Esophagus muscularis mucosa (tissue), 4 donors: Measurements from ENCODE around the gene ZNF599. TPM values are rescaled to one million over a fixed set of nuclear protein-coding genes. Genes with fewer than 3 reads are reported as not detected.

Experiments
- DNase-seq: peaks from one replicate; pipeline ENCODE4 v3.0.0-alpha.2; 2017; ENCODE audit errors: extremely low spot score
- H3K27ac ChIP-seq, 4 donors: fragments of 200-600 bp; sonication (generic); replicated peaks in 1 of 4; 1 replicate in 3 of 4; 2 replicates in 1 of 4; pipeline ENCODE4 v1.5.1; 2016 to 2019; ENCODE audit warnings: mild to moderate bottlenecking in 1 of 4
- H3K27me3 ChIP-seq, 4 donors: fragments of 200-600 bp; sonication (generic); one replicate each; pipeline versions ENCODE4 v1.5.1 to v1.6.0; 2016 to 2019
- H3K36me3 ChIP-seq, 4 donors: fragments of 200-600 bp; sonication (generic); one replicate each; pipeline ENCODE4 v1.5.1; 2016 to 2019
- H3K4me1 ChIP-seq, 4 donors: fragments of 200-600 bp; sonication (generic); one replicate each; pipeline ENCODE4 v1.5.1; 2016 to 2019
- H3K4me3 ChIP-seq, 4 donors: fragments of 200-600 bp; sonication (generic); 1 replicate in 2 of 4; 2 replicates in 2 of 4; pipeline ENCODE4 v1.5.1; 2016 to 2019; ENCODE audit warnings: mild to moderate bottlenecking in 4 of 4, moderate library complexity in 1 of 4
- H3K9me3 ChIP-seq, 4 donors: fragments of 200-600 bp; sonication (generic); 1 replicate in 3 of 4; 2 replicates in 1 of 4; pipeline ENCODE4 v1.5.1; 2016 to 2019
- EP300 ChIP-seq: sonication (generic); formaldehyde crosslinking; IDR thresholded peaks from one replicate; pipeline ENCODE4 v1.6.1; 2017; ENCODE audit warnings: antibody characterized with exemption
- POLR2A ChIP-seq: fragments of 450-650 bp; IDR thresholded peaks from one replicate; pipeline ENCODE4 v1.6.1; 2017; ENCODE audit warnings: antibody characterized with exemption, moderate library complexity, mild to moderate bottlenecking, low read depth
- POLR2AphosphoS5 ChIP-seq, 2 donors: sonication (generic); formaldehyde crosslinking; IDR thresholded peaks; one replicate each; pipeline ENCODE4 v1.6.1; 2017; ENCODE audit warnings: antibody characterized with exemption in 2 of 2
- WGBS: methylation state at CpG from one replicate; pipeline ENCODE4 v1.1.5; 2018; 5-methylcytosine and 5-hydroxymethylcytosine counted together
- intact Hi-C: fragments of 100-400 bp; cut with DNase I; formaldehyde crosslinking; loops from one replicate; pipeline ENCODE4 v1.15.1; 2023
- total RNA-seq, 4 donors: library from RNA; depleted of rRNA; stranded (reverse); fragments of >200 nt; gene quantifications; one replicate each; pipeline versions ENCODE4 v1.1.0 to v1.2.1, GENCODE V29; 2016
- TF ChIP-seq, protein P1 (sequence below), 3 experiments: fragments of 200-600 bp in 2 of 3; fragments of 450-650 bp in 1 of 3; sonication (generic) in 2 of 3; IDR thresholded peaks; one replicate each; pipeline ENCODE4 v1.5.1; 2017 to 2019; ENCODE audit warnings: antibody characterized with exemption in 3 of 3, mild to moderate bottlenecking in 2 of 3, moderate library complexity in 1 of 3

ZNF599 gene
- total RNA-seq, 4 donors from 2014 or later: 5.8 to 7.1 (median 6.7) TPM

DNA sequence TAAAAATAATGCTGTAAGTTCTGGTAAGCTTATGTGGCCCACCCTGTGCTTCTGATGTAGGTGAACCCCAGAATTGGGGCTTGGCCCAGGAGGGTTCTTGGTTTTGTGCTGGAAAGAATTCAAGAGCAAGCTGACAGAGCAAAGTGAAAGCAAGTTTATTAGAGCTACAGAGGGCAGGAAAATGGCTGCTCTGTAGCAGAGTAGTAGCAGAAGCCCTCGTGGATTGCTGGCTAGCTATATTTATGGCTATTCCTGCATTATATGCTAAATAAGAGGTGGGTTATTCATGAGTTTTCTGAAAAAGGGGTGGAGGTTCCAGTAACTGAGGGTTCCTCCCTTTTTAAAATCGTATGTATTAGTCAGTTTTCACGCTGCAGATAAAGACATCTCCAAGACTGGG is 20.6 kb upstream of the ZNF599 start:
- H3K4me1 ChIP-seq: peaks cover 0 to 6% (median 0%) of the 10 kb centered on the region in 4 donors
- TF ChIP-seq POLR2A (no peak), POLR2AphosphoS5 (IDR thresholded peaks at IDR 0.05) (no peak), EP300 (no peak)
- TF ChIP-seq, protein P1, sequence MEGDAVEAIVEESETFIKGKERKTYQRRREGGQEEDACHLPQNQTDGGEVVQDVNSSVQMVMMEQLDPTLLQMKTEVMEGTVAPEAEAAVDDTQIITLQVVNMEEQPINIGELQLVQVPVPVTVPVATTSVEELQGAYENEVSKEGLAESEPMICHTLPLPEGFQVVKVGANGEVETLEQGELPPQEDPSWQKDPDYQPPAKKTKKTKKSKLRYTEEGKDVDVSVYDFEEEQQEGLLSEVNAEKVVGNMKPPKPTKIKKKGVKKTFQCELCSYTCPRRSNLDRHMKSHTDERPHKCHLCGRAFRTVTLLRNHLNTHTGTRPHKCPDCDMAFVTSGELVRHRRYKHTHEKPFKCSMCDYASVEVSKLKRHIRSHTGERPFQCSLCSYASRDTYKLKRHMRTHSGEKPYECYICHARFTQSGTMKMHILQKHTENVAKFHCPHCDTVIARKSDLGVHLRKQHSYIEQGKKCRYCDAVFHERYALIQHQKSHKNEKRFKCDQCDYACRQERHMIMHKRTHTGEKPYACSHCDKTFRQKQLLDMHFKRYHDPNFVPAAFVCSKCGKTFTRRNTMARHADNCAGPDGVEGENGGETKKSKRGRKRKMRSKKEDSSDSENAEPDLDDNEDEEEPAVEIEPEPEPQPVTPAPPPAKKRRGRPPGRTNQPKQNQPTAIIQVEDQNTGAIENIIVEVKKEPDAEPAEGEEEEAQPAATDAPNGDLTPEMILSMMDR (IDR thresholded peaks at IDR 0.05): no peak
- 68% methylated on average over 3 of the region's 3 CpGs for WGBS

DNA sequence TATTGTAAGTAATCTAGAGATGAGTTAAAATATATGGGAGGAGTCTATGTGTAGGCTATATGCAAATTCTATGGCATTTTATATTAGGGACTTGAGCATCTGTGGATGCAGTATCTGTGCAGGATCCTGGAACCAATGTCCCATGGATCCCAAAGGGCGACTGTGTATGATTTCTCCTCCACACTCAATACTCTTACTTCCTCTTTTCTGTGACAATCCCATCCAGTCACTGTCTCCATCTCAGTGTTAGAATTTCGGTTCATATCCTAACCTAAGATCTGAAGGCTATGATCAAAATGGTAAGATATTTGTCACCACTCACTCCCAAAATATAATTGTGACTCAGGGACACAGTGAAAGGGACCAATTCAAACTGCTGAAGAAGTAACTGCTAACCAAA is 15.1 kb upstream of the ZNF599 start:
- intact Hi-C loops: no loop called here
- WGBS: 57% methylated on average over 2 of the region's 2 CpGs
- DNase-seq: no peak
- H3K27me3 ChIP-seq: no peaks in the 10 kb centered on the region
- TF ChIP-seq, protein P1 (IDR thresholded peaks at IDR 0.05): no peak
- TF ChIP-seq EP300 (no peak), POLR2AphosphoS5 (IDR thresholded peaks at IDR 0.05) (no peak), POLR2A (no peak)
- no peak overlapping the region for H3K27ac ChIP-seq
- no peaks in the 10 kb centered on the region for H3K36me3 ChIP-seq
- H3K4me1 ChIP-seq: no peaks in the 10 kb centered on the region
- H3K9me3 ChIP-seq: no peaks in the 10 kb centered on the region
- H3K4me3 ChIP-seq: no peak overlapping the region

More for the DNA sequence above, 20.6 kb upstream of the ZNF599 start:
- H3K27ac ChIP-seq: no peak overlapping the region
- no peaks in the 10 kb centered on the region for H3K36me3 ChIP-seq
- intact Hi-C loops: no loop called here
- no peaks in the 10 kb centered on the region for H3K27me3 ChIP-seq
- H3K4me3 ChIP-seq: no peak overlapping the region
- DNase-seq: peak; percentile 42
- no peaks in the 10 kb centered on the region for H3K9me3 ChIP-seq

DNA sequence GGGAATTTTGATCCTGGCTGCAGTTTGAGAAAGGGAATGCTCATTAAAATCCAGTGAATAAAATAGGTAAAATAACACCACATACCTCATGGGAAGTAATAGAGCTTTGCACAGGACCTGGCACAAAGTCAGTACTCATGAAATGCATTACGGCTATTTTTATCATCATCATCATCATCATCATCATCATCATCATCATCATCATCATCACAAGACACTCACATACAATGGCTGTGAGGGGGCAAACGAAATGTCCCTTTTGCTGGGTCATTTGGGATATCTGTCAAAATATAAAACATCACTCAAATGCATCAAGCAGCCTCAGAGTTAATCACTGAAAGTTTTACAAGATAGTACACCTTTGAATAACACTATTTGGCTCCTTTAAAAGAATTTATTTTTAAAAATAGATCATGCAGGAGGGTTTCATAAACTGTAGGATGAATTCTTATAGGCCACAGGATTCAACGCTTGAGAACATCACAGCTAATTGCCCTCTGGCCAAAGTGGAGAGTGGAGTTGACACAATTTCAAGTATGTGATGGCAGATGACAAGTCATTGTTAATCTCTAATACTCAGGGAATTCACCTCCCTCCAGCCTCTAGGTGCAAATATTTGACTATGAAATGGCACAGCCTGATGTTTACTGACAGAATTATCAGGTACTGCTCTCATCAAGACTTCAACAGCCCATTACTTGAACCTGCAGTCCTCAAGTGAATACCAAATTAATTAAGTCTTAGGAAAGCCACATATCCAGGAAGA is 14.2 kb upstream of the ZNF599 start:
- TF ChIP-seq EP300: no peak
- no peak for TF ChIP-seq POLR2AphosphoS5 (IDR thresholded peaks at IDR 0.05)
- no peak for TF ChIP-seq POLR2A
- TF ChIP-seq, protein P1 (IDR thresholded peaks at IDR 0.05): no peak

DNA sequence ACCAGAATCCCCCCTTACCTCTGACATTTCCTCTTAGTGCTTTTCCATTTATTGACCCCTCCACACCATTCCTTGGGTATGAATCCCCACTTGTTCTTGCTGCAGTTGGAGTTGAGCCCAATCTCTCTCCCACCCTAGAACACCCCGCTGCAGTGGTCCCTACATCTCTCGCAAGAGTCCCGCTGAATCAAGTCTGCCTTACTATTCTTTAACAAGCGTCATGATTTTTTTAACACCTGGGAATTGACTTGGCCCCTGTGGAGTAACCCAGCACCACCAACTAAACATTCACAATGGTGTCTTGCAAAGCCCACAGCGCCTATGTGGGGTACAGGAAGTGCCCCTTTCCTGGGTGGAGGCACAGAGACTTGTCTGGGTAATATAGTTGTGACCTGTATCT is 13.2 kb upstream of the ZNF599 start:
- 81% methylated on average over 5 of the region's 5 CpGs for WGBS
- no peak overlapping the region for H3K4me3 ChIP-seq
- TF ChIP-seq, protein P1 (IDR thresholded peaks at IDR 0.05): no peak
- TF ChIP-seq EP300 (no peak), POLR2A (no peak), POLR2AphosphoS5 (IDR thresholded peaks at IDR 0.05) (no peak)
- H3K4me1 ChIP-seq: no peaks in the 10 kb centered on the region
- no peaks in the 10 kb centered on the region for H3K9me3 ChIP-seq
- DNase-seq: peak; percentile 86
- intact Hi-C loops: no loop called here
- H3K36me3 ChIP-seq: no peaks in the 10 kb centered on the region
- no peaks in the 10 kb centered on the region for H3K27me3 ChIP-seq
- no peak overlapping the region for H3K27ac ChIP-seq

More for the DNA sequence above, 14.2 kb upstream of the ZNF599 start:
- H3K27ac ChIP-seq: no peak overlapping the region
- DNase-seq: no peak
- H3K4me1 ChIP-seq: no peaks in the 10 kb centered on the region
- no peaks in the 10 kb centered on the region for H3K27me3 ChIP-seq
- no peak overlapping the region for H3K4me3 ChIP-seq
- intact Hi-C loops: no loop called here
- H3K9me3 ChIP-seq: no peaks in the 10 kb centered on the region
- no peaks in the 10 kb centered on the region for H3K36me3 ChIP-seq
- WGBS: 77% methylated on average over 3 of the region's 3 CpGs
